A549 (cell line): ENCODE data around the gene MED27. TPM values are rescaled to one million over a fixed set of nuclear protein-coding genes. Genes with fewer than 3 reads are reported as not detected.

Experiments
- ATAC-seq, 2 experiments: fragments of 200-7000 bp in 1 of 2; fragments of >200 bp in 1 of 2; cut with Nextera tagmentation in 1 of 2; cut with Tn5 transposase in 1 of 2; 3 replicates each; pipeline versions ENCODE4 v1.8.0 to v1.9.1; 2018 to 2020; ENCODE audit warnings: mild to moderate bottlenecking in 1 of 2, moderate library complexity in 1 of 2
- CTCF ChIA-PET: fragments of 300-600 bp; sonication (Branson Sonifier 250); formaldehyde crosslinking; extraction: SDS; loops from one replicate; lab custom pipeline; 2021; ENCODE audit warnings: antibody characterized with exemption, inconsistent platforms; lab: Yijun Ruan, JAX
- POLR2A ChIA-PET: fragments of 350-600 bp; formaldehyde crosslinking; extraction: SDS; loops from one replicate; lab custom pipeline; 2021; ENCODE audit warnings: antibody characterized with exemption, inconsistent platforms; lab: Yijun Ruan, JAX
- DNase-seq, 2 experiments: peaks; one replicate each; pipeline versions ENCODE4 v3.0.0 to v3.0.0-alpha.2; 2011 to 2016; ENCODE audit warnings: low read depth in 1 of 2, low spot score in 1 of 2
- FAIRE-seq: peaks from 2 replicates; lab custom pipeline; 2011; peaks lifted over from hg19 to GRCh38; lab: Jason Lieb, UNC
- H3K27ac ChIP-seq, 2 experiments: fragments of >200 bp; sonication (Bioruptor Twin); formaldehyde crosslinking; 3 replicates each; pipeline ENCODE4 v1.5.1; 2016 to 2017
- H3K4me1 ChIP-seq: fragments of >200 bp; sonication (Bioruptor Twin); formaldehyde crosslinking; 3 replicates; pipeline ENCODE4 v1.6.1; 2016
- H3K4me2 ChIP-seq: fragments of >200 bp; sonication (Bioruptor Twin); formaldehyde crosslinking; 3 replicates; pipeline ENCODE4 v1.6.1; 2016
- H3K4me3 ChIP-seq: fragments of >200 bp; sonication (Bioruptor Twin); formaldehyde crosslinking; 3 replicates; pipeline ENCODE4 v1.5.1; 2016
- H3K9me3 ChIP-seq: fragments of >200 bp; sonication (Bioruptor Twin); formaldehyde crosslinking; 3 replicates; pipeline ENCODE4 v1.6.1; 2016
- CBX2 ChIP-seq: fragments of 200-600 bp; sonication (generic); IDR thresholded peaks from 2 replicates; pipeline ENCODE4 v1.6.1; 2016; ENCODE audit warnings: low read depth, mild to moderate bottlenecking, borderline replicate concordance
- CEBPB ChIP-seq, 2 experiments: fragments of >200 bp in 1 of 2; sonication (Bioruptor Twin) in 1 of 2; formaldehyde crosslinking in 1 of 2; IDR thresholded peaks; 2 replicates each; pipeline ENCODE4 v1.6.1; 2012 to 2016
- CHD4 ChIP-seq: fragments of 200-600 bp; sonication (generic); IDR thresholded peaks from 2 replicates; pipeline ENCODE4 v1.6.1; 2016; ENCODE audit warnings: antibody characterized with exemption, mild to moderate bottlenecking, borderline replicate concordance
- E2F6 ChIP-seq: IDR thresholded peaks from 2 replicates; pipeline ENCODE4 v1.6.1; 2012; ENCODE audit warnings: low read depth, borderline replicate concordance
- EHMT2 ChIP-seq: fragments of 200-600 bp; sonication (generic); IDR thresholded peaks from 2 replicates; pipeline ENCODE4 v1.6.1; 2016; ENCODE audit warnings: antibody characterized with exemption, low read depth, mild to moderate bottlenecking, moderate library complexity
- ELK1 ChIP-seq: fragments of 150-350 bp; IDR thresholded peaks from 2 replicates; pipeline ENCODE4 v1.6.1; 2014; ENCODE audit warnings: low read depth, mild to moderate bottlenecking, low read length
- FOSL2 ChIP-seq, 2 experiments: fragments of 450-650 bp in 1 of 2; fragments of >200 bp in 1 of 2; sonication (Bioruptor Twin) in 1 of 2; formaldehyde crosslinking; IDR thresholded peaks; 2 replicates each; pipeline versions ENCODE4 v1.5.0 to v1.6.1; 2016 to 2020; ENCODE audit warnings: mild to moderate bottlenecking in 1 of 2, moderate library complexity in 1 of 2
- FOXS1 ChIP-seq: fragments of 250-450 bp; sonication (Bioruptor Pico); IDR thresholded peaks from 2 replicates; pipeline ENCODE4 v1.5.0; 2020; ENCODE audit warnings: mild to moderate bottlenecking, moderate library complexity
- HEYL ChIP-seq: fragments of 250-450 bp; sonication (Bioruptor Pico); IDR thresholded peaks from 2 replicates; pipeline ENCODE4 v1.8.0; 2021; ENCODE audit warnings: mild to moderate bottlenecking, moderate library complexity
- HOXA7 ChIP-seq: fragments of 250-450 bp; sonication (Bioruptor Pico); IDR thresholded peaks from 2 replicates; pipeline ENCODE4 v1.5.0; 2020; ENCODE audit warnings: mild to moderate bottlenecking, moderate library complexity
- HOXB5 ChIP-seq: fragments of 250-450 bp; sonication (Bioruptor Pico); IDR thresholded peaks from 2 replicates; pipeline ENCODE4 v1.5.0; 2020; ENCODE audit warnings: mild to moderate bottlenecking, moderate library complexity
- KDM1A ChIP-seq: fragments of 200-600 bp; sonication (generic); IDR thresholded peaks from 2 replicates; pipeline ENCODE4 v1.6.1; 2016; ENCODE audit warnings: low read depth, mild to moderate bottlenecking
- KDM5A ChIP-seq: fragments of 200-600 bp; sonication (generic); IDR thresholded peaks from 2 replicates; pipeline ENCODE4 v1.6.1; 2016; ENCODE audit warnings: antibody characterized with exemption, mild to moderate bottlenecking
- MAFK ChIP-seq: fragments of 450-650 bp; IDR thresholded peaks from 2 replicates; pipeline ENCODE4 v1.6.1; 2014; ENCODE audit not compliant: partially characterized antibody
- MYC ChIP-seq: IDR thresholded peaks from 2 replicates; pipeline ENCODE4 v1.6.1; 2012; ENCODE audit warnings: mild to moderate bottlenecking, inconsistent platforms, low read length, improper control_type of control experiment, borderline replicate concordance
- RARB ChIP-seq: fragments of 250-450 bp; sonication (Bioruptor Pico); IDR thresholded peaks from 2 replicates; pipeline ENCODE4 v1.8.0; 2021; ENCODE audit warnings: mild to moderate bottlenecking, moderate library complexity
- RCOR1 ChIP-seq: fragments of 150-350 bp; IDR thresholded peaks from 2 replicates; pipeline ENCODE4 v1.6.1; 2014; ENCODE audit warnings: antibody characterized with exemption, low read length, low read depth
- RFX5 ChIP-seq: fragments of 450-650 bp; IDR thresholded peaks from 2 replicates; pipeline ENCODE4 v1.7.1; 2014; ENCODE audit warnings: antibody characterized with exemption, mild to moderate bottlenecking, moderate library complexity
- SMC3 ChIP-seq: fragments of >200 bp; sonication (Bioruptor Twin); formaldehyde crosslinking; IDR thresholded peaks from 3 replicates; pipeline ENCODE4 v1.6.1; 2018; ENCODE audit warnings: inconsistent platforms
- SREBF2 ChIP-seq: fragments of 450-650 bp; IDR thresholded peaks from 2 replicates; pipeline ENCODE4 v1.6.1; 2014; ENCODE audit warnings: mild to moderate bottlenecking, moderate library complexity
- TFCP2L1 ChIP-seq: fragments of 250-450 bp; sonication (Bioruptor Pico); IDR thresholded peaks from 2 replicates; pipeline ENCODE4 v1.5.0; 2021; ENCODE audit warnings: mild to moderate bottlenecking
- TP53 ChIP-seq: fragments of 250-450 bp; sonication (Bioruptor Pico); IDR thresholded peaks from 2 replicates; pipeline ENCODE4 v1.5.0; 2021; ENCODE audit warnings: mild to moderate bottlenecking, moderate library complexity
- USF2 ChIP-seq: fragments of 450-650 bp; IDR thresholded peaks from 2 replicates; pipeline ENCODE4 v1.6.1; 2014; ENCODE audit warnings: antibody characterized with exemption
- ZFP36 ChIP-seq: fragments of 450-650 bp; IDR thresholded peaks from 2 replicates; pipeline ENCODE4 v1.6.1; 2014; ENCODE audit warnings: borderline replicate concordance; ENCODE audit not compliant: partially characterized antibody
- WGBS: methylation state at CpG from one replicate; pipeline ENCODE4 v1.1.6; 2017; ENCODE audit errors: missing lambda C conversion rate; 5-methylcytosine and 5-hydroxymethylcytosine counted together
- polyA plus RNA-seq, 4 experiments: library from polyadenylated mRNA; depleted of rRNA in 3 of 4; stranded (reverse); fragments of >200 nt; fragmentation: RNase III in 1 of 4; extraction: RNeasy Plus Mini Kit Qiagen cat#74134 plus additional on column Dnase treatment in 1 of 4; gene quantifications; 2 replicates in 3 of 4; 3 replicates in 1 of 4; pipeline ENCODE4 v1.2.3, GENCODE V29; 2011 to 2017

Gene MED27
- polyA plus RNA-seq, 2 of the 4 experiments (the other 2 are of a cell fraction), result 24.2 to 37.8 TPM

GRCh38 chr9:131950487-131950886 lies 129.2 kb downstream of the MED27 start:
- no peak overlapping the region for H3K4me2 ChIP-seq
- H3K9me3 ChIP-seq, result no peaks in the 10 kb centered on the region
- H3K4me1 ChIP-seq, result no peaks in the 10 kb centered on the region
- CTCF ChIA-PET, result no interaction called here
- H3K4me3 ChIP-seq, result no peak overlapping the region
- FAIRE-seq (no peak), DNase-seq (no peak), ATAC-seq (no peak)
- WGBS, result 94% methylated on average over 9 of the region's 9 CpGs
- TF ChIP-seq HOXB5 (CRISPR knock-in tag) (no peak), KDM1A (no peak), E2F6 (no peak), FOSL2 (IDR thresholded peaks at IDR 0.05) (no peak), FOSL2 (CRISPR knock-in tag; IDR thresholded peaks at IDR 0.05) (no peak), RFX5 (no peak), RARB (CRISPR knock-in tag) (no peak), TFCP2L1 (no peak), FOXS1 (no peak), MAFK (no peak), ZFP36 (no peak), CBX2 (no peak)
- no peak overlapping the region for H3K27ac ChIP-seq
- POLR2A ChIA-PET, result no interaction called here

GRCh38 chr9:131946180-131946579 lies 133.5 kb downstream of the MED27 start:
- Histone ChIP-seq H3K27ac (no peak overlapping the region), H3K4me1 (no peaks in the 10 kb centered on the region)
- 92% methylated on average over 2 of the region's 2 CpGs for WGBS
- POLR2A ChIA-PET, result no interaction called here
- TF ChIP-seq FOXS1 (no peak), SMC3 (no peak), CHD4 (no peak), USF2 (no peak), FOSL2 (IDR thresholded peaks at IDR 0.05) (no peak), FOSL2 (CRISPR knock-in tag; IDR thresholded peaks at IDR 0.05) (no peak), CEBPB (IDR thresholded peaks at IDR 0.05) (no peak), MYC (no peak), KDM5A (no peak), TP53 (CRISPR knock-in tag) (no peak), SREBF2 (no peak), ELK1 (no peak)
- TF ChIP-seq, all 56 proteins: peak for 0
- no peak for ATAC-seq
- no peak overlapping the region for H3K4me2 ChIP-seq
- CTCF ChIA-PET, result no interaction called here
- no peak for FAIRE-seq
- H3K9me3 ChIP-seq, result no peaks in the 10 kb centered on the region
- no peak for DNase-seq
- no peak overlapping the region for H3K4me3 ChIP-seq

GRCh38 chr9:131943351-131943841 lies 136.3 kb downstream of the MED27 start:
- 94% methylated on average over 12 of the region's 12 CpGs for WGBS
- DNase-seq, result no peak
- TF ChIP-seq RCOR1 (no peak), HEYL (CRISPR knock-in tag) (no peak), EHMT2 (no peak), USF2 (no peak), HOXA7 (CRISPR knock-in tag) (no peak)
- POLR2A ChIA-PET, result no interaction called here
- no peak for FAIRE-seq
- Histone ChIP-seq H3K27ac (no peak overlapping the region), H3K4me1 (no peaks in the 10 kb centered on the region), H3K4me2 (no peak overlapping the region), H3K4me3 (no peak overlapping the region), H3K9me3 (no peaks in the 10 kb centered on the region)
- CTCF ChIA-PET, result interaction anchor here (1.1 to 2.6 kb wide), 2 partner anchors 11 to 227 kb away, joined by 3 to 11 read pairs; no protein-coding TSS in a partner anchor
- ATAC-seq, result no peak
